Measurements from ENCODE around the gene CLTC. TPM values are rescaled to one million over a fixed set of nuclear protein-coding genes. Genes with fewer than 3 reads are reported as not detected.
"Not testable (repeated sequence)": the region's sequence is repeated elsewhere in the genome, so short reads cannot be mapped to it uniquely, and the experiment has no call there.

CLTC gene
- polyA plus RNA-seq (ENCODE audit: insufficient read length in 10 of 10): 100 to 1,000 TPM; 134 to 173 (median 154) TPM
- long read RNA-seq, donor 1, full-length matches to known transcripts: 8 of 22 reads
- long read RNA-seq, donor 1, partial matches to known transcripts: 14 of 22 reads
- long read RNA-seq, donor 1, other reads (novel, unspliced or antisense): 0 of 22 reads
- long read RNA-seq, donor 2, full-length matches to known transcripts: 5 of 37 reads
- long read RNA-seq, donor 2, partial matches to known transcripts: 32 of 37 reads
- long read RNA-seq, donor 2, other reads (novel, unspliced or antisense): 0 of 37 reads
- long read RNA-seq, donor 3: 0 reads
- long read RNA-seq, donor 4, full-length matches to known transcripts: 6 of 27 reads
- long read RNA-seq, donor 4, partial matches to known transcripts: 5 of 27 reads
- long read RNA-seq, donor 4, other reads (novel, unspliced or antisense): 16 of 27 reads
- long read RNA-seq, donor 5, full-length matches to known transcripts: 9 of 35 reads
- long read RNA-seq, donor 5, partial matches to known transcripts: 26 of 35 reads
- long read RNA-seq, donor 5, other reads (novel, unspliced or antisense): 0 of 35 reads
- long read RNA-seq, donor 6, full-length matches to known transcripts: 4 of 72 reads
- long read RNA-seq, donor 6, partial matches to known transcripts: 50 of 72 reads
- long read RNA-seq, donor 6, other reads (novel, unspliced or antisense): 18 of 72 reads
- long read RNA-seq, donor 7, full-length matches to known transcripts: 3 of 28 reads
- long read RNA-seq, donor 7, partial matches to known transcripts: 25 of 28 reads
- long read RNA-seq, donor 7, other reads (novel, unspliced or antisense): 0 of 28 reads
- long read RNA-seq, donor 8, full-length matches to known transcripts: 4 of 31 reads
- long read RNA-seq, donor 8, partial matches to known transcripts: 27 of 31 reads
- long read RNA-seq, donor 8, other reads (novel, unspliced or antisense): 0 of 31 reads
- long read RNA-seq, donor 9, full-length matches to known transcripts: 1 of 1 reads
- long read RNA-seq, donor 9, partial matches to known transcripts: 0 of 1 reads
- long read RNA-seq, donor 9, other reads (novel, unspliced or antisense): 0 of 1 reads

DNA sequence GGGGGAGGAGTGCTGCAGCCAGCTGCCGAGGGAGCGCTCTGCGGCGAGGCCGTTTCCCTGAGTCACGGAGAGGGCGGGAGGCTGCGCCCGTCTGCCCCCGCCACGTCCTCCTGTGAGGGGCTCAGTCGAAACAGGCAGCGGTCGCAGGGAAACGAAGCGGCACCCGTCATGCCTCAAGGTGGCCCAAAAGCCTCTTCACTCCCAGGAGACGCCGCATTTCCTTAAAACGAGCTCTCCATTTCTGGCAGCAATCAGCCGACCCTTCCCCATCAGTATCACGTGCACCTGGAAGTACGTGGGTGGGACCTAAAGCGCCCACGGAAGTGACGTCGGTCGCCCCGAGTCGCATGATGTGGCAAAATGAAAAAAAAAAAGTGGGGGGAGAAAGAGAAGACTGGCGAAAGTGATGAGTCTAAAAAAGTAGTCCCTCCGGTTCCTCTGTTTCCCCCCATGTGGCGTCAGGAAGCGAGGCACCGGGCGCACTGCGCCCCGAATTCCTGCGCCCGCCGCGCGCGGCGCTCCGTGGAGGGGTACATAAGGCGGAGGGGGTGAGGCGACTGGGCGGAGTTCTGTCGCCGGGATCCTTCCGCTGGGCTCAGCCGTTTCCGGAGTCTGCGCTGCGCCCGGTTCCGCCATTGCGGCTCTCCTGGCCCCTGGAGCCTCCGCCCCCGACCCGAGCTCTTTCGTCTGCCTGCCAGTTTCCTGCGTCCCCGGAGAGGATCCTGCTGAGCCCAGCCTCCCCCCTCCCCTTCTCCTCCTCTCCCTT, at the start of gene CLTC:
Gene CLTC (plus strand): TSS at position 598 of the 766 bp plus-strand sequence. CDS start 237 bp downstream, outside the sequence.
- peak; percentile 98 to 100 (median 98) for DNase-seq

DNA sequence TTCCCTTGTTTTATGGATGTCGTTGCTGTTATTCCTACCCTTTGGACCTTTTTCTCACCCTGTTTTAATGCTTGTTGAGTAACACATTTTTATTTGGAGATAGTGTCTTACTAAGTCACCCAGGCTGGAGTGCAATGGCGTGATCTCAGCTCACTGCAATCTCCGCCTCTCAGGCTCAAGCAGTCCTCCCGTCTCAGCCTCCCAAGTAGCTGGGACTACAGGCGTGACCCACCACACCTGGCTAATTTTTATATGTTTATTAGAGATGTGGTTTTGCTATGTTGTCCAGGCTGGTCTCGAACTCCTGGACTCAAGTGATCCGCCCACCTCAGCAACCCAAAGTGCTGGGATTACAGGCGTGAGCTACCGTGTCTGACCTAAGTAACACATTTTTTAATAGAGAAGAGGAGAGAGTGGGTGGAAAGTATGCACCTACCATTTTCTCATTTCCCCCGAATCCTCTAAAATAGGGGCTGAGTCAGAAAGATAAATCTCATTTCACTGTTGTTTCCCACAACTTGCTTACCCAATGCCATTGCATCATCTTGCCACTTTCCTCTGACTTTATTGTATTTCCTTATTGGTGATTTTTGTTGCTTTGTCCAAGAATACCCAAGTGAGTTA, 47.3 kb upstream of the CLTC start:
- DNase-seq: no peak

DNA sequence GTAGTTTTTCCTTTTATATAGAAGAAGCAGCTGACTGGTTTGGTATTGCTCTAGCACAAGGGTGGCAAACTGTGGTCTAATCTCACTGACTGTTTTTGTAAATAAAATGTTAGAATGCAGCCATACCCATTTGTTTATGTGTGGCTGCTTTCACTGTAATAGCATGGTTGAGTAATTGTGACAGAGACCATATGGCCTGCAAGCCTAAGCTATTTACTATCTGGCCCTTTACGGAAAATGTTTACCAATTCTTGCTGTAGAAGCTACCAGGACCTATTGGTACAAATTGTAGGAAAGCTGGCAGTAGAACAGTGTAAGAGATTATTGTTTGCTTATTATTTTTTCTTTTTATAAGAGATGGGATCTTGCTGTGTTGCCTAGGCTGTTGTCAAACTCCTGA, 35.5 kb upstream of the CLTC start:
- not testable (repeated sequence) for DNase-seq

DNA sequence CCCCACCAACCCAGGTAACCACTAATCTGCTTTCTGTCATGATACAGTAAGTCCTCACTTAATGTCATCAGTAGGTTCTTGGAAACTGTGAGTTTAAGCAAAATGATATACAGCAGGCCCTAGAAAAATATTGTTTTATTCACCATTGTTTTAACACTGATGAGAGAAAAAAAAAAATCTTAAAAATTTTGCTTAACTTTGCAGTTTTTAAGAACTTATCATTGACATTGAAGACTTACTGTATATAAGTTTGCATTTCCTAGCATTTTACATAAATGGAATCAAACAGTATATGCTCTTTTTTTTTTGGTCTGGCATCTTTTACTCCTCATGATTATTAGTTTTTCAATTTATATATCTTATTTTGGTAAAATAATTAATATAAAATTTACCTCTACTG, 19.5 kb upstream of the CLTC start:
- DNase-seq: no peak

DNA sequence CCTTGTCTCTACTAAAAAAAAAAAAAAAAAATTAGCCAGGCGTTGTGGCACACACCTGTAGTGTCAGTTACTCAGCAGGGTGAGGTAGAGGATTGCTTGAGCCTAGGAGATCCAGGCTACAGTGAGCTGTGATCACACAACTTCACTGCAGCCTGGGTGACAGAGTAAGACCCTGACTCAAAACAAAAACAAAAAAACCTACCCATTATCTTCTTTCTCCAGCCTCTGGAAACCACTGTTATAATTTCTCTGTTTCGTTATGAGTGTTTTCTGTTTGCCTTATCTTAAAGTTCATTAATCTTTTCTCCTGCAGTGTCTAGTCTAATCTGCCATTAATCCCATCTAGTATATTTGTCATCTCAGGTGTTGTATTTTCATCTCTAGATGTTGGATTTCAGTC, 18.6 kb upstream of the CLTC start:
- no peak for DNase-seq

DNA sequence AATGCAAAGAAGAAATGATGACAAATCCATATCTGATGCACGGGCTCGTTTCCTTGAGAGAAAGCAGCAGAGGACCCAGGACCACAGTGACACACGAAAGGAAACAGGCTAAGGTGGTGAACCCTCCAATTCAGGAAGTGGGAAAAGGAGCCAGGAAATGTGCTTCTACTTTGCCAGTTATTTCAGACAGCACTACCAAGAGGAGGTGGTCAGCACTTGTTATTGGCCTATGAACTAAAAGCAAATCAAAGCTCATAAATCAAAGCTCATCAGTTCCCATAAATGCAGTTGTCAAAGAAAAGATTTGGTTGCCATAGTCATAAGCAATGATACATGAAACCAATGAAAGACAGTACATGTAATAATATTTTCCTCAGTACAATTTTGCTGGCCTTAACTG, 12.6 kb upstream of the CLTC start:
- no peak for DNase-seq

DNA sequence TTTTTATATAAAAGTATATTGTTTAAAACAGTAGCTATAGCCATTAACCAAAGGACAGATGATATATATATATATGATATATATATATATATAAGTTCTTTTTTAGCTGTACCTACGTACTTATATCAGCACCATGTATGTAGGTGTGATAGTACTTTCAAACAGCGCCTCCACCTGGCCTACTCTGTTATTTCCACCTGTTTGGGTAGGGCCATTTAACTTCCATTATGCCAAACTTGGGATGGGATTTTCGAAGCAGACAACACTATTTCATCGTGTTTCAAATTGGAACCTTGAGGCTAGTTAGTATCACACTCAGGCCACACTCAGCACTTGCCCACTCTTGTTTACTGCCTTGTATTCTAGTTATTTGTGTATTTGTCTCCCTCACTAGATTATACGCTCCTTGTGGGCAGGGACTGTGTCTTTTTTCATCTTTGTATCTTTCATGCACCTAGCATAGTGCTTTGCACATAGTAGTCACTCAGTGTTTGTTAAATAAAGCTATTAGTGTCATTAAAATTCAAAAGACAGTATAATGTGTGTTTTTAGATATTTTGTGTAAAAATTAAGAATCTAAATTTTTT, 11.8 kb upstream of the CLTC start:
- no peak for DNase-seq

DNA sequence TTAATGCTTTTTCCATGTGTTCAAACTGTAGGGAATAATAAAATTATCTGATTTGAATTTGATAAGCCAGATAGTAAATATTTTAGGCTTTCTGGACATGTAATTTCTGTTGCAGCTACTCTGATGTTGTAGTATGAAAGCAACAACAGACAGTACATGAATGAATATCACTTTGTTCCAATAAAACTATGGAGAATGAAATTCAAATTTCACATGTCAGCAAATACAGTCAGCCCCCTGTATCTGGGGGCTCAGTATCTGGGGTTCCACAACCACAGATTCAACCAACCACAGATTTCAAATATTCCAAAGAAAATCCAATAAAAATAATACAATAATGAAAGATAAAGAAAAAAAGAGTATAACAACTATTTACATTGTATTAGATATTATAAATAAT, 8.2 kb upstream of the CLTC start:
- DNase-seq: no peak

DNA sequence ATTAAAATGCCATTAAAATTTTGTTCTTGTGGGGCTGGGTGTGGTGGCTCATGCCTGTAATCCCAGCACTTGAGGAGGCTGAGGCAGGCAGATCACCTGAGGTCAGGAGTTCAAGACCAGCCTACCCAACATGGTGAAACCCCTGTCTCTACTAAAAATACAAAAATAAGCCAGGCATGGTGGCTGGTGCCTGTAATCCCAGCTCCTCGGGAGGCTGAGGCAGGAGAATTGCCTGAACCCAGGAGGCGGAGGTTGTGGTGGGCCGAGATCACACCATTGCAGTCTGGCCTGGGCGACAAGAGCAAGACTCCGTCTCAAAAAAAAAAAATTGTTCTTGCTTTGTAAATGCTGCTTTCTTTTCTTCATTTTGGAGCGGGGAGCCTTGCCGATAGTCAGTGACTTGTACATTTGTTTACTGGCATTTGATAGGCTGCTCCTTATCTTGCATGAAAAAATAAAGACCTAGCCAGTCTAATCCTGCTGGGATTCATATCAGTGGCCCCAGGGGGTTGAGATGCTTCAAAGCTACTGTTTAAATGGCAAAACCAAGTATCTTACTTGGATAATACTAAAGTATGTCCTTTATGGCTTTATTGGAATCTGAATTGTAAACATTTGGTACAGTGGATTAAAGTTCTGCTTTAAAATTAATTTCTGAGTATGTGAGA, 3.3 kb upstream of the CLTC start:
- DNase-seq: no peak

DNA sequence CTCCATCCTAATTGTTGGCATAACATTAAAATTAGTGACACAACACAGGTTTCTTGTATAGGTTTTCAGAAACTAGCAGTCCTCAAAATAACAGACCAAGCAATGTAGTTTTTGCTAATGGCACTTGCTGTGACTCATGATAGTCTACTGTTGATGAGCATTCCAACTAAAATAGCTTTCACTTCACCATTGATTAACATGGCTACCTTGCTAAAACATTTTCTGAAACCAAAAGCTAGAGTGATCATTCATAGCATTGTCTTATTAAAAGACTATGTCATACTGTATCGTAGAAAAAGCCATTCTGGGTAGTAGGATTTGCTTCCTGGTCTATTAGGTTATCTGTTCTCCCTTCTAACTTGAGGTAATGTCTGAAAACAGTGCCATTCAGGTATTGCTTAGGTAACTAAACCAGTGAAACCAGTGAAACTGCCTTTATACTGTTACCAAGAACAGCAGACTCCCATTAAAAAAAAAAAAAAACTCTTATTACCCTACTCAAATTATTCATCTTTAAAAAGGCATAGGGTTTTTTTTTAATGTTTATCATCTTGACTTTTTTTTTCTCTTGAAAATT, 2.5 kb upstream of the CLTC start:
- DNase-seq: no peak

DNA sequence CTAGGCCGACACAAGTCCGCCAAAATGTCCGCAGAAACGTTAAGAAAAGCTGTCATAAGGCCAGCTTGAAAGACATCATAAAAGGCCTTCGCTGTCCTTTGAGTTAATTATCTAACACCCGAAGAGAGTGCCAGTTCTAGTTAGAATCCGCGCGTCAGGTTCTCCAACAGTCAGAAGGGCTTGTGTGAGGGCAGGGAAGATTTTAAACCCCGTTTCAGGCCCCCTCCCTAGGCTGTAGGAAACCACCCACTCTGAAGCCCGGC, 729 bp upstream of the CLTC start:
- no peak for DNase-seq

DNA sequence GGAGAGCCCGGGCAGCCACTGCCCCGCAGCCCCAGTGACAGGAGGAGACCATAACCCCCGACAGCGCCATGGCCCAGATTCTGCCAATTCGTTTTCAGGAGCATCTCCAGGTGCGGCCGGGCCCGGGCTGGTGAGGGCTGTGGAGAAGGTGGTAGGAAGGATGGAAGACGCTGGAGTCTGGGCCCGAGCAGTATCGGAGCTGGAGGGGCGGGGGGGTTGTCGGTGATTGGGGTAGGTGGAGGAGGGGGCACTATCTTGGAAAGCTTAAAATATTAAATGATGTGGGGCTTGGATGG, 317 bp downstream of the CLTC start:
- DNase-seq: no peak

DNA sequence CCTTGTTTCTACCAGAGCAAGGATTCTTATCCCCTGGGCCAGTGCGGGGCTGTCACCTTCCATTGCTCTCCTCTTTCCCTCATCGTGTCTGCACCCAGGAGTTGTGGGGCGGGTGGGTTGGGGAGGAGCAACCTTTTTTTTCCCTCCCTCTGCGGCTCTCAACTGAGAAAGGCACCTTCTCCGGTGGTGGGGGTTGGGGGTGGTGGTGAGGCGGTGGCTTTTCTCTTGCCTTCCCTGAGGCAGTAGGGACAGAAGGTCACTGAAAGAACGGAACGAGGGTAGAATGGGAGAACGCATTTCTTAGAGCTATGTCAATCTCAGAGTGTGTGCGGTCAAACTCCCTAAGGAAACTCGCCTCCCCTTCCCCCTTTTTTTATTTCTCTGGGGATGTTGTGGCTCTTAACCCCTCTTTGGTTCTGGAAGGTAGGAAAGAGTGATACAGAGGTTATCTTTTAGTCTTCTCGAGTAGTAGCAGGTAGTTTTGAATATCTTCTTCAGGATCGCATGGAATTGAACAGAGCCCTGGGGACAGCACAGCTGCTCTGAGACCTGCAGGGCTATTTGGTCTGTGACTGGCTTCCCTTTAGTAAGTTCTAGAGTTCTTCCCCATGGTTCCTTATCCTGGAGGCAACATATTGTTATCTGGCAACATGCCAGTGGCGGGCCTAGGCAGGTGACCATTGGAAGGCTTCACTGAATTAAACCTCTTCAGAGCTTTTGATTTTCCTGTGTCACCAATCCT, 994 bp downstream of the CLTC start:
- peak in 2 of 3 donors; percentile 48 to 68 for DNase-seq

DNA sequence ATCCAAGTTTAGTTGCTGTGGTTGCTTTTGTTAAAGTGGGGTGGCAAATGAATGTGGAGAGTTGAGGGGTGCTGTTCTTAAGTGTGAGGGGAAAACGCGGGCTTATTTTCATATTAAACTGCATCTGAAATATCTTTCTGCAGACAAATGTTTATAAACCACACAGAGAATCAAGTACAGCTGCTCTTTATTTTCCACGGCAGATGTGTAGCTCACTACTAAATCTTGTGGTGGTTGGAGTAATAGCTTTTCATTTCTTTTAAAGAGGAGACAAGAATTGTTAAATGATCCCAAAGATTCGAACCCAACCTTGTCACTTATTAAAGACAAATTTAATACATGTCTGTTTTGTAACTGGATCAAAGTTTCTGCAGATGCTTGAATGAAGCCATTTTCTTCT, 2.1 kb downstream of the CLTC start:
- DNase-seq: no peak

DNA sequence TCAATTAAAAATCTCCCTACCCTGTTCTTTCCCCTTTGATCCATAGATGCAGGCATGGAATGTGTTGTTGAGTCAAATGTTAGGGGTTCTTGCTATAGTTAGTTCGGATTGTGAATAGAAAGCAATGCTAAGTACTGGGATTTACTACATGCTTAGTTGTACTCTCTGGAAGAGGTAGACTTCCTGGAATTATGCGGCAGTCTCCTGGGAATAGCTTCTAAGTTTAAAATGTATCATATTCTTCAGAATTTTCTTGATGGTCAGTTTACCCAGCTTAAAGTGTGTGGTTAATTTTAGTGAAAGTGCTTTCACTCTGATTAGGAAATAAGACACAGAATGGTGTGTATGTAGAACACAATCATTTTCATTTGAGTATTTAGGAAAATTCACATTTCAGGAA, 3.5 kb downstream of the CLTC start:
- DNase-seq: no peak

DNA sequence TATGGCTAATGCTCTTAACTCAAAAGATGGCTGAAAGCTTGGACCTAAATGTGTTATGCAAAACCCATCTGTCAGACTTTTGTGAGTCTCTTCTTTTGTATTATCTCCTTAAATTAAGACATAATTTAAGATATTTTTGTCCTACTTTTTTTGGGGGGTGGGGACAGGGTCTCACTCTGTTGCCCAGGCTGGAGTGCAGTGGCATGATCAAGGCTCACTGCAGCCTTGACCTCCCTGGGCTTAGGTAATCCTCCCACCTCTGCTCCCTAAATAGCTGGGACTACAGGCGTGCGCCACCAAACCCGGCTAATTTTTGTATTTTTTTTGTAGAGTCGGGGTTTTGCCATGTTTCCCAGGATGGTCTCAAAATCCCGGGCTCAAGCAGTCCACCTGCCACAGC, 7.1 kb downstream of the CLTC start:
- no peak for DNase-seq

DNA sequence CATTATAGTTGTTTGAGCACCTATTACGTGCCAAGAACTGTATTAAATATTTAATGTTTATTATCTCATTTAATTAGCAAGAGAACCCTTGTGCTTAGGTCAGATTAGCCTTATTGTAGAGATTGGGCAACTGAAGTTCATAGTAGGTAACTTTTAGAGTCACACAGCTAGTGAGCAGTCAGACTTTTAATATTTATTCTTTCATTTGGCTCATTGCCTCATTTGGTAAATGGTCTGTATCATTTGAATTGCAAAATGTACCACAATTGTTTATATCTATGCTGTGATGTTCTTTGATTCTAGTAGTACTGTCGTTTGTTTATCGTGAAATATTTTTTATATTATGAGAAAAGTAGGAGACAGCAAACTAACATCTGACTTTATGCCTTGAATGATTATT, 7.6 kb downstream of the CLTC start:
- DNase-seq: no peak

DNA sequence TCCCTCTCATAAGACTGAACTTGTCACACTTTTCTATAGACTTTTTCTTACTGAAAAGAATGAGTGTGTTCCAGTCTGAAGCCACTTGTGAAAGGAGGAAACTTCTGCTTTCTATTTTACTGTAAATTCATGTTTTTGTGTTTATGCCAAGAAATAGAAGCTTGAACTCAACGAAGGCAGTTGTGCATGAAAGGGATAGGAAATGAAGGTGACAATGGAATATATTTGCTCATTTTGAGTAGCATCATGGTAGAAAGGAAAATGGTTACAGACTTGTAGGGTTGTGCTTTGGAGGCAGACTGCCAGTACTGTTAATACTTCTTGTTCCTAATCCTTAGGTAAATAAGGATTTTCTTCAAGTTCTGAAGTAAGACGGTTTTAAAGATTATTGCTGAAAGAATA, 8.1 kb downstream of the CLTC start:
- no peak for DNase-seq

DNA sequence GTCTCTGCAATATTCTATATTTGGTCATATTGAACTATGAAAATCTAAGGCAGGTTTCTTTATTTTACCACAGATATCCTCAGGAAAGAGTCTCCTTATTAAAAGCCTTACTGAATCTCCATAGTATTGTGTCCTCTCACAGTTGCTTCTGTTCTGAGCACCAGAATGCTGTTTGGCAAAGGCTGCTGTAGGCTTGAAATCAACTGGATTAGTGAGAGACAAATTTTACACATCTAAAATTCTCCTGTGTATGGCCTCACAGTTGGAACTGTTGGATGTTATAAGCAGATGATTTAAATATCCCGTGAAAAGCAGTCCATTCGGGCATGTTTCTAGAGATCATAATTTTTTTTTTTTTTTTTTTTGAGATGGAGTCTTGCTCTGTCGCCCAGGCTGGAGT, 9.5 kb downstream of the CLTC start:
- no peak for DNase-seq

DNA sequence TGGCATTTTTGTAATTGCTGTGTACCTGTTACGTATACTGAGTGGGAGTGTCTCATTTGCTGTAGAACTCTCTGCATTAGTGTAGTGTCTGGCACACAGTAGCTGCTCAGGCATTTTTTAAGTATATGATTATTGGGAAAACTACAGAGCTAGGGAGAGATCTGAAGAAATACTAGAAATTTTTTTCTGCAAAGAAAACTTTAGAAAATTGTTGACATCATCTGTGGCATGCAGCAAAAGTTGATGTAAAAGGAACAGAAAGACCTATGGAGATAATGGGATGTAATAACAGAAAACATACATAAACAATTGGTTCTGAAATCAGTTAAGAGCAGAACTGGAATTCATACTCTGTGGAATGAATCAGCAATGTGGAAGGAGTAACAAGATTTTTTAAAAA, 11.6 kb downstream of the CLTC start:
- DNase-seq: no peak

Measured in muscle of back (tissue), 13 donors.